Measurements from ENCODE around the gene SMOC1.

SMOC1 gene

DNA sequence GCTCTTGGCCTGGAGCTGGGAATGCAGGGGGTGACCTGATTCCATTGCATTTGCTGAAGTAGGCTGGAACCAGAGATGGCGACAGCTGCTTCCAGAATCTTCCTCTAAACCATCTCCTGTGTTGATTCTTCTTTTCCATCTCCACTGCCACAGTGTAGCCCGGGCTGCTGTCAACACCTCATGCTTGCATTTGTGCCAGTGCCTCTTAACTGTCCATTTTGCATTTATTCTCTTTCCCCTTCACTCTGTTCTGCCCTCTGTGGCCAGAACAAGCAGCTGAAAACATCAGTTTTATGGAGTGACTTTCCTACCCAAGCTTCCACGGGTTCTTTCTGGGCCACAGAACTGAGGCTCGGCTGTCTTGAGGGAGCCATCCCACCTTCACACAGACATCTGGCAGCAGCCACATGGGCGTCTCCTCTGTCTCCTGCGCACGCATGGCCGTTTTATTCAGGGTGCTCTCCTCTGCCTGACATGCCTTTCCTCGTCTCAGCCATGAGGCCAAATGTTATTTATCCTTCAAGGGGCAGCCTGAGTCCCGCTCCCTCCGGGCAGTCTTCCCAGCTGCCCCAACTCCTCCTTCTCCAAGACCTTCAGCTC lies 51.7 kb downstream of the SMOC1 start:
- Histone ChIP-seq H3K4me1 (ENCODE audit: low read length) (no peaks in the 10 kb centered on the region), H3K27me3 (ENCODE audit: low read depth, low read length) (peaks cover 36% of the 10 kb centered on the region), H3K4me2 (ENCODE audit: low read length) (no peak overlapping the region), H2AFZ (ENCODE audit: low read depth, low read length) (no peak overlapping the region), H3K4me3 (ENCODE audit: low read length) (no peak overlapping the region), H4K20me1 (ENCODE audit: insufficient read depth, low read length) (no peaks in the 10 kb centered on the region), H3K9ac (ENCODE audit: low read length) (no peak overlapping the region), H3K36me3 (replicated peaks; ENCODE audit: low read depth, low read length) (no peaks in the 10 kb centered on the region), H3K27ac (ENCODE audit: low read length) (no peak overlapping the region), H3K9me3 (ENCODE audit: insufficient read depth, low read length) (no peaks in the 10 kb centered on the region), H3K79me2 (ENCODE audit: low read length) (no peaks in the 10 kb centered on the region)
- TF ChIP-seq, protein P1, sequence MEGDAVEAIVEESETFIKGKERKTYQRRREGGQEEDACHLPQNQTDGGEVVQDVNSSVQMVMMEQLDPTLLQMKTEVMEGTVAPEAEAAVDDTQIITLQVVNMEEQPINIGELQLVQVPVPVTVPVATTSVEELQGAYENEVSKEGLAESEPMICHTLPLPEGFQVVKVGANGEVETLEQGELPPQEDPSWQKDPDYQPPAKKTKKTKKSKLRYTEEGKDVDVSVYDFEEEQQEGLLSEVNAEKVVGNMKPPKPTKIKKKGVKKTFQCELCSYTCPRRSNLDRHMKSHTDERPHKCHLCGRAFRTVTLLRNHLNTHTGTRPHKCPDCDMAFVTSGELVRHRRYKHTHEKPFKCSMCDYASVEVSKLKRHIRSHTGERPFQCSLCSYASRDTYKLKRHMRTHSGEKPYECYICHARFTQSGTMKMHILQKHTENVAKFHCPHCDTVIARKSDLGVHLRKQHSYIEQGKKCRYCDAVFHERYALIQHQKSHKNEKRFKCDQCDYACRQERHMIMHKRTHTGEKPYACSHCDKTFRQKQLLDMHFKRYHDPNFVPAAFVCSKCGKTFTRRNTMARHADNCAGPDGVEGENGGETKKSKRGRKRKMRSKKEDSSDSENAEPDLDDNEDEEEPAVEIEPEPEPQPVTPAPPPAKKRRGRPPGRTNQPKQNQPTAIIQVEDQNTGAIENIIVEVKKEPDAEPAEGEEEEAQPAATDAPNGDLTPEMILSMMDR (IDR thresholded peaks at IDR 0.05; ENCODE audit: low read depth, low read length): no peak

DNA sequence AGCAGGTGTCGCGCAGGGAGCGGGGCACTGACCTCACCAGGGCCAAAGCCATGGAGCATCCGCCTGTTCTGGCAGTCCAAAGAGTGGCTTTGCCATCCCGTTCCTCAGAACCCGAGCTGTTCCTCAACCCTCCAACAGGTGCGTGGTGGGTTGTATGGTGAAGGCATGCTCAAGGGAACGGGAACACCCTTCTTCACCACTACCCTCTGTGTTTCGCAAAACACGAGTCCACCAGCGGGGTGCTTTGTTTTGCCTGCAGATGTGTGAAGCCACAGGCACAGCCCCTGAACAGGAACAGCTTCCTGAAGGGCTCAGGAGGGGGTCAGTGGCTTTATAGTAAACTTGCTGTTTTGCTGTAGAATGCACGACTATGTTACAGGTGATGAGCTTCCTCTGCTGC lies 52.7 kb downstream of the SMOC1 start:
- no peaks in the 10 kb centered on the region for H3K79me2 ChIP-seq (ENCODE audit: low read length)
- H3K4me2 ChIP-seq (ENCODE audit: low read length): no peak overlapping the region
- no peak overlapping the region for H3K27ac ChIP-seq (ENCODE audit: low read length)
- H3K9me3 ChIP-seq (ENCODE audit: insufficient read depth, low read length): no peaks in the 10 kb centered on the region
- H4K20me1 ChIP-seq (ENCODE audit: insufficient read depth, low read length): no peaks in the 10 kb centered on the region
- H2AFZ ChIP-seq (ENCODE audit: low read depth, low read length): no peak overlapping the region
- no peak overlapping the region for H3K4me3 ChIP-seq (ENCODE audit: low read length)
- H3K4me1 ChIP-seq (ENCODE audit: low read length): no peaks in the 10 kb centered on the region
- TF ChIP-seq, protein P1 (IDR thresholded peaks at IDR 0.05; ENCODE audit: low read depth, low read length): no peak
- no peak for TF ChIP-seq EZH2phosphoT487 (IDR thresholded peaks at IDR 0.05; ENCODE audit: low read depth)
- H3K9ac ChIP-seq (ENCODE audit: low read length): no peak overlapping the region
- no peaks in the 10 kb centered on the region for H3K36me3 ChIP-seq (replicated peaks; ENCODE audit: low read depth, low read length)
- peaks cover 36% of the 10 kb centered on the region for H3K27me3 ChIP-seq (ENCODE audit: low read depth, low read length)

DNA sequence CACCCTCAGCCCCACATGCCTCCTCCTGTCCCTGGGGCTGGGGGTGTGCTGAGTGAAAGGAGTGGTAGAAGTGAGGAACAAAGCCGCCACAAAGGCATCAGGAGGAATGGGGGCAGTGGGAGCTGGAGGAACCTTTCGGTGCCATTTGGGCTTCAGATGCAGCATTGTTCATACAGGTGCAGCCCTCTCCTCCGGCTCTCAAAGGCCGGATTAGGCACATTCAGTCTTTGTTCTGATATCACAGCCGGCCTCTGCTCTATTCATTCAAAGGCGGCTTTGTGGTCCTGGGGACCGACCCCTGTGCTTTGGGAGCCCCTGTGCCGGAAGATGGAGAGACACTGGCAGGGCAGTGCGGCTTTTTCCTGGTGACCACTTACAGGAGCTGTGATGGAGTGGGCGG lies 53.2 kb downstream of the SMOC1 start:
- peaks cover 36% of the 10 kb centered on the region for H3K27me3 ChIP-seq (ENCODE audit: low read depth, low read length)
- no peaks in the 10 kb centered on the region for H4K20me1 ChIP-seq (ENCODE audit: insufficient read depth, low read length)
- no peak overlapping the region for H3K4me2 ChIP-seq (ENCODE audit: low read length)
- H3K9me3 ChIP-seq (ENCODE audit: insufficient read depth, low read length): no peaks in the 10 kb centered on the region
- no peaks in the 10 kb centered on the region for H3K79me2 ChIP-seq (ENCODE audit: low read length)
- TF ChIP-seq EZH2phosphoT487 (IDR thresholded peaks at IDR 0.05; ENCODE audit: low read depth): no peak
- TF ChIP-seq, protein P1 (IDR thresholded peaks at IDR 0.05; ENCODE audit: low read depth, low read length): no peak
- H3K9ac ChIP-seq (ENCODE audit: low read length): no peak overlapping the region
- no peak overlapping the region for H3K4me3 ChIP-seq (ENCODE audit: low read length)
- no peaks in the 10 kb centered on the region for H3K36me3 ChIP-seq (replicated peaks; ENCODE audit: low read depth, low read length)
- H3K27ac ChIP-seq (ENCODE audit: low read length): no peak overlapping the region
- no peaks in the 10 kb centered on the region for H3K4me1 ChIP-seq (ENCODE audit: low read length)
- no peak overlapping the region for H2AFZ ChIP-seq (ENCODE audit: low read depth, low read length)

DNA sequence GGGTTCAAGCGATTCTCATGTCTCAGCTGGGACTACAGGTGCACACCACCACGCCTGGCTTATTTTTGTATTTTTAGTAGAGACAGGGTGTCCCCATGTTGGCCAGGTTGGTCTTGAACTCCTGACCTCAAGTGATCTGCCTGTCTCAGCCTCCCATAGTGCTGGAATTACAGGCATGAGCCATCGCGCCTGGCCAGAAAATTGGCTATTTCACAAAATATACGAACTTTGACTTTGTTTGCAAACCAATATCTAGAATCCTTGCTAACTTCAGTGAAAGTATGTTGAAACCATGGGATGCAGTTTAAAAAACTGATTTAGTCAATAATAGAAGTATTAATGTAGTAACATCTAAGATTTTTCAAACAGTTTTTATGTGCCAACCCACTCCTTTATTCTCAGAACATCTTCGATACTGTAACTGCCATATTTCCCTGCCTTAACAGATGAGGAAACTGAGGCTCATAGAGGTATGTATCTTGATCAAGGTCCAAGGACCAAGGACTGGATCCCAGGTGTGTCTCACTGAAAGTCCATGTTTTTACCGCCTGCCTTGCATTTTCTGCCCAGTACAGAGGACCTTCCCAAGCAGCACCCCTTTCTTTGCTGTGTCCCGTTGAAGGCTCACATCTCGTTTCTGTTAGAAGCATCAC lies 54.5 kb downstream of the SMOC1 start:
- Histone ChIP-seq H2AFZ (ENCODE audit: low read depth, low read length) (no peak overlapping the region), H3K36me3 (replicated peaks; ENCODE audit: low read depth, low read length) (no peaks in the 10 kb centered on the region), H3K27me3 (ENCODE audit: low read depth, low read length) (peaks cover 32% of the 10 kb centered on the region), H3K4me1 (ENCODE audit: low read length) (no peaks in the 10 kb centered on the region), H3K27ac (ENCODE audit: low read length) (no peak overlapping the region), H3K9ac (ENCODE audit: low read length) (no peak overlapping the region), H3K4me3 (ENCODE audit: low read length) (no peak overlapping the region), H4K20me1 (ENCODE audit: insufficient read depth, low read length) (no peaks in the 10 kb centered on the region), H3K79me2 (ENCODE audit: low read length) (no peaks in the 10 kb centered on the region), H3K9me3 (ENCODE audit: insufficient read depth, low read length) (no peaks in the 10 kb centered on the region), H3K4me2 (ENCODE audit: low read length) (no peak overlapping the region)
- no peak for TF ChIP-seq EZH2phosphoT487 (IDR thresholded peaks at IDR 0.05; ENCODE audit: low read depth)
- TF ChIP-seq, protein P1 (IDR thresholded peaks at IDR 0.05; ENCODE audit: low read depth, low read length): no peak
